Putamen (tissue), 1 donor: ENCODE results near the gene RANBP3L.
"Not testable (repeated sequence)": the region's sequence is repeated elsewhere in the genome, so short reads cannot be mapped to it uniquely, and the experiment has no call there.

ENCODE experiments used
- DNase-seq: peaks from one replicate; pipeline ENCODE4 v3.0.0-alpha.2; 2016; ENCODE audit warnings: low spot score

The RANBP3L gene

DNA sequence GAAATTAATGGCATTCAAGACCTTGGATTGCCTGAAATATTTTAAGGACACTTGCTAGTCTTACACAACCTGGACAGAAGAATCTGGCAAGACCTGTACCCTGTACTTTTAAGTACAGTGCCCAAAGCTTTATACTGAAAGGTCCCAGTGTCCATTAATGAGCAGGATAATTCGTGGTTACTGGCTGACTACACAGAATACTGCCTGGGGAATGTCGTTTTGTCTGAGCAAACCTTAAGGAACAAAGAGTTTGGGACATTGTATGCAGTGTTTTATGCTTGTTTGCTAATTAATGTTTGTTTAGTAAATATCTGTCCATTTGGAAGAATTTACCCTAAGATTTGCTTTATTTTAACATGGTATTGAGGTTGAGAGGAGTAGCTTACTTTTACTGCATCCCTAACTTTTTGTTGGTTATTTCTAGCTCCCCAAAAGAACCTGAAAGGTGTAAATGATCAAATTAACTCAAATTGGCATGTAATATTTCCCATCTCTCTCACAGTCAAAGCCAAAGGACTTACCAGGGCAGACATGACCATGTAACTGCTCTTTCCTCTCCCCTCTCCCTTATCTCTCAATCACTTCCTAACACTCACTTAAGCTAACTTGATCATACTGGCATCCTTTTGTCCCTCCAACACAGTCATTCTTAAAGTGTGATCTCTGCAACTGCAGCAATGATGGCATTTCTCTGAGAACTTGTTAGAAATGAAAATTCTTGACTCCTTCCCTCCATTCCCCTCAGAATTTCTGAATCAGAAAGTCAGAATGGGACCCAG is 15.7 kb downstream of the RANBP3L start:
- no peak for DNase-seq

- not testable (repeated sequence) for DNase-seq
Measured at GRCh38 chr5:36283775-36284174, 17.9 kb downstream of the RANBP3L start.

DNA sequence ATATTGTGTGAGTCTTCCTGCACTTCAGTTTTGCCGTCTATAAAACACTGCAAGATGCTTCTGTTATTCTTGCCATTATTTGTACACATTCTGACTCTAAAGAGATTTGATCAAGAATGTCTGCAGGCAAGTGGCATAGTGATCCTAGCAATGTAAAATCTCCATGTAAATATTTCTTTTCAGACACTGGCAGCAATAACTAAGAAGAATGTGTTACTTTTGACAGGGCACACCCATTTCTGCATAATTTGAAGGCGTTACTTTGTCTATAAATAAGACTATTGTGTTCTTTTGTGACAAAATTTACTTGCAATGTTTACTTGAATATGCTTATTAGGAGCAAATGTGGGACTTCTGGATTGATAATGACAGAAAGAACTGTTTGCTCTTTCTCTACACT is 20.1 kb downstream of the RANBP3L start:
- DNase-seq = no peak

DNA sequence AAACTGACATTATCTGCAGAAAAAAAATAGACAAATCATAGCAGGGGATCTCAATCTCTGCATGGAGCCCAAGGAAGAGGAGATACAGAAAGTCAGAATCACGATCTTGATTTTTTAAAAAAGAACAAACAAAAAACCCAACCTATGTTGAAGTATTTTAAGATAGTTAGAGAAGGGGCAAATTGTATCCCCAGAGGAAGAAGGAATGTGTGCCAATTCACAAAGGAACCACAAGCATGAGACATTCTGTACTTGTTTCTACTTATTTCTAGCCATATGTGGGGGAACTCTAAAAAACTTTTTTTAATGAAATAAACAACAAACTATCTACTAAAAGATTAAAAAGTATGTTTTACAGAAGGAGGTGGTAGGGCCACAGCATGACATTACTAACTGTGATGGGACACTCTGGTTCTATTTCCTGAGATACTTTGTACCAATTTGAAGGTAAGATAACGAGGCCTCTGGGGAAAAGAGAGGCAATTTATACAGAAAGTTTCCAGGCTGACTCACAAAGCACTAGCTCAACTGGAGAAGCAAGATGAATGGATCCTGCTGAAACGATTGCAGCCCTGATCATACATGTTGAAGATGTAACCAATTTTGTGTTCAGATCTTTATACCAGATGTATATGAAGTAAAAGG is 22.5 kb downstream of the RANBP3L start:
- no peak for DNase-seq

- DNase-seq = no peak
Measured at GRCh38 chr5:36277521-36278176, 24.1 kb downstream of the RANBP3L start.

- peak; percentile 58 for DNase-seq
Measured at GRCh38 chr5:36276864-36277263, 24.8 kb downstream of the RANBP3L start.

DNA sequence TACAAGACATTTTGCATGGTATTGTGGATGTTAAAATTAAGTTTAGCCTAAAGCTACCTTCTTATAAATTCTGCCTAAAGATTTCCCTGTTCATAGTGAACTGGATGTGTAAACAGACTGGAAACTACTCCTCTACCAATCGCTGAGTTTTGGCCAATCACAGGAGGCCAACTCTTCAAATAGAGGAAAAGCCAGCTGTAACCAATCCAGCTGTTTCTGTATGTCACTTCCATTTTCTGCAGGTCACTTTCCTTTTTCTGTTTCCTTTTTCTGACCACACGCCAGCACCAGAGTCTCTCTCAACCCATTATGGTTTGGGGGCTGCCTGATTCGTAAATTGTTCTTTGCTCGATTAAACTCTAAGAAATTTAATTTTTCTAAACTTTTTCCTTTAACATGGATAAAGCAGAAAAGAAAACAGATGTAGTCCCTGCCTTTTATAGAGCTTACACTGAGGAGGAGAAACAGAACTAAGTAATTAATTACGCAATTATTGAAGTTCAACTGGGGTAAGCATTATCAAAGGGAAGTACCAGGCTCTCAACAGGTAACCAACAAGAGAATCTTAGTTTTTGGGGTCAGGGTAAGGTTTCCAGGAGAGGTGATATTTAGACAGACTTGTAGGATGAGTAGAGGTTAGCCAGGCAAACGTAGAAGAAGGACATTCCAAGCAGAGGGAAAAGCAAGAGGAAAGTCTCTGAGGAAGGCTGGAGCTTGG is 27.7 kb downstream of the RANBP3L start:
- DNase-seq = no peak

- DNase-seq = no peak
Measured at GRCh38 chr5:36272136-36272690, 29.5 kb downstream of the RANBP3L start.

DNA sequence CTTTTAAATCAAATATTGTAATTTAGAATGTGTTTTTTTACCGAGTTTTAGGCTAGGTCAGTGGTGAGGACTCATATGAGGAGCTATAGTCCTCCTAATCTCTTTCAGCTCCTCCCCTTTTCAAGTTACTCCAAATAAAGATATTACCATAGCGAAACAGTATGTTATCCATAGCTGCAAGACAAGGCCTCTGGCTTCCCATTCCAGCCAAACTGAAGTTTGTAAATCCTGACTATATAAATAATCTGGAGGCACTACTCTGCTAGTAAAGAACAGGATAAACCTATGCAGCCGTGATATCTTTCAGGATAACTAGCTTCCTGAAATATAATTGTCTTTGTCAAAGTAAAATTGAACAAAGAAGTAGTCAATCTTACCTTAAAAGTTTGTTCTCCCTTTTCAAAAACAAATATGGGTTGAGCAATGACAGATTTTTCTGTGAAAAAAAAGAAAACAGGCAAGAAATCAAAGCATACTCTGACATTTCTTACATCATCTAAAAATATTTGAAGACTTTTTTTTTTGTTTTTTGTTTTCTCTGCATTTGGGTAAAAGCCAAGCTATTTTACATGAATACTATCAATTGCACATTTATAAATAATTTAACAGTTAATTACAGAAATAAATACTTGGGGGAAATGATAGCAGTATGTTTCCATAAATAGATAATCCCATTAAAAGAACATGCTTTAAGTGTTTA is 30.7 kb downstream of the RANBP3L start:
- DNase-seq = no peak

- no peak for DNase-seq
Measured at GRCh38 chr5:36270175-36270574, 31.5 kb downstream of the RANBP3L start.

- DNase-seq = no peak
Measured at GRCh38 chr5:36269478-36269877, 32.2 kb downstream of the RANBP3L start.

- DNase-seq = no peak
Measured at GRCh38 chr5:36267905-36268304, 33.8 kb downstream of the RANBP3L start.

- no peak for DNase-seq
Measured at GRCh38 chr5:36264202-36264760, 37.4 kb downstream of the RANBP3L start.

DNA sequence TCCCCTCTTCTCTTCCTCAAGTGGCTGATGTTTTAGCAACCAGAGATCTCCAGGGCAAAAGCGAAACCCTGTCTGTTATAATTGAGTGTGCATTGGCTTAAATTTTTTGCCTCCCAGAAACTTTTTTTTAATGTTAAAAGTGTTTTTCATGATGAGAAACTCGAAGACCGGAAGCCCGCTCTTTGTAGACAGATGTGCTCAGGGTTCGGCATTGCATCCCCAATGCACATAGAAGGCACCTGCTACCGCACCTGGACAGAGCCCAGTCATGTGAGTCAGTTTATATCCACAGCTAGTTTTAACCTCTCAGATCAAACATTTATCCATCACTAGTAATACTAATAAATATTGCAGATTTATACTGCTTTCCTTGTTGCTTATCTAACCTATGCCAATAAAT is 40.5 kb downstream of the RANBP3L start:
- DNase-seq = no peak

DNA sequence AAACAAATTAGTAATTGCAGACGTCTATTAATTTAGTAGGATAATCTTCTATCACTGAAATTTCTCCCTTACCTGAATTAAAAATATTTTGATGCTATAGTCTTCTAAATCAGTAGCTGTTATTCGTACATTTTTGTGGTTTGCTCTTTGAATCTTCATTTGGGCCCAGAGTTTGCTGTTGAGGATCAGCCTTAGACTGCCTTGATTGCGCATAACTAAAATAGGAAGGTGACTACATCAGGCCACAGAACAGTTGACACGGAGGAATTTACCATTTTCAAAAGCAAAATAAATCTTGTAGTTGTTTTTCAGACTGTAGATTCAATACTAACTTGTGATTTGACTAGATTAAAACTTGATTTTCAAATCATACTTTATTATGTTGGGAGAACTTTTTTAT is 48.1 kb downstream of the RANBP3L start:
- no peak for DNase-seq

GRCh38 chr5:36252722-36253365 is 48.9 kb downstream of the RANBP3L start:
- peak; percentile 73 for DNase-seq

DNA sequence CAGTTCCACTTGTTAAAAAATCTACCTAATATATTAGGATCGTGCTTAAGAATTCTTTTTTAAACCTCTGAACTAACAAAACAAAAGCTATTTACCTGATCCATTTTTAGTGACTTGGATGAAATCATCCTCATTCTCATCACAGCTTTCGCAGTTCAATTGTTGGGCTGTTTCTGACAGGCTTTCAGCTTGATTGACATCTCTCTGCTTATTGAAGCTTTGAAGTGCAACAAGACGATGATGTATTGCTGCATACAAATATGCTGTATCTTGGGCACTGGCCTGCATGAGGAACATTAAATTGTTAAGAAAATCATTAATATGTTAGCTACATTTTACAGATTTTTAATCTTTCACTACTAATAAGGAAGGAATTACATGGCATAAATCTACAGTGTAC is 50.5 kb downstream of the RANBP3L start:
- no peak for DNase-seq

DNA sequence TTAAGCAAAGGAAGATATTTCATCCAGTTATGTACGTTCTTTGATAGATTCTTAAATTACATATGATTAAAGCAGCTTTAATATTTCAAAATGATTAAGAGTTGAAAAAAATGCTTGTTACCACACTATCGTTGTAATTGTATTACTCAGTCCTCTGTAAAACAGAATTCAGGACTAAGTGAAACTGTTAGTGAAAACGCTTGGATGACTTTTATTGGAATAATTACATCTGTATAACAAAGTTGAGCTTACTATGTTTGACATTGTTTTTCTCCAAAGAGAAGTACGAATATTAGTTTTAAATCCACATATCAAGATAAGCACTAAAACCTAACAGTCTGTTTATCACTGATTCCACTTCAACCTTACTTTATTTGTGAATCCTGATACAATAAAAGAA is 51.3 kb downstream of the RANBP3L start:
- DNase-seq = no peak

DNA sequence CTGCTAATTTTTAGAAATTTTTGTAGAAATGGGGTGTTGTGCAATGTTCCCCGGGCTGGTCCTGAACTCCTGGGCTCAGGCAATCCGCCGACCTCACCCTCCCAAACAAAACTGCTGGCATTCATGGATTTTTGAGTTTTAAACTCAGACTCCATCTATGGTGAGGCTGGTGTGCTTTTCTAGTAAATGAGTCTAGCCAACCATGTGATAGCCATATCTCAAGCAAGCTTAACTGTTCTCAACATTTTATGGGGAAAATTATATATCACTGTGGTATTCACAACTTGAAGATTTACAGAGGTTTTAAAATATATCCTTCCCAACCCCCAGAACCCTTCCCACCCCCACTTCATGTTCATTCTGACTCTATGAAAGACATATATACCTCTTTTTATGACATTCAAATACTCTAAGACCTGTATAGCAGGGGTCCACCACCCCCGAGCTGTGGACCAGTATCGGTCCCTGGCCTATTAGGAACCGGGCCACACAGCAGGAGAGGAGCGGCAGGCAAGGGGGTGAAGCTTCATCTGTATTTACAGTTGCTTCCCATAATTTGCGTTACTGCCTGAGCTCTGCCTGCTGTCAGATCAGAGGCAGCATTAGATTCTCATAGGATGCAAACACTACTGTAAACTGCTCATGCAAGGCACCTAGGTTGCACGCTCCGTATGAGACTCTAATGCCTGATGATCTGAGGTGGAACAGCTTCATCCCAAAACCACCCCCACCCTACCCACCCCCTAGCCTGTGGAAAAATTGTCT is 55.5 kb downstream of the RANBP3L start:
- no peak for DNase-seq

GRCh38 chr5:36244076-36244475 is 57.6 kb downstream of the RANBP3L start:
- DNase-seq = no peak
